Transverse colon (tissue), 3 donors: ENCODE results near the gene MMP23B.

Experiments used
- CTCF ChIP-seq, 5 experiments: fragments of 200-600 bp in 3 of 5; fragments of 450-650 bp in 2 of 5; sonication (generic) in 3 of 5; IDR thresholded peaks; 1 replicate in 2 of 5; 2 replicates in 3 of 5; pipeline ENCODE4 v1.5.1; 2016 to 2017; ENCODE audit warnings: antibody characterized with exemption in 5 of 5, inconsistent platforms in 3 of 5, mild to moderate bottlenecking in 2 of 5, moderate library complexity in 1 of 5
- POLR2A ChIP-seq: fragments of 450-650 bp; IDR thresholded peaks from one replicate; pipeline ENCODE4 v1.6.1; 2016; ENCODE audit warnings: antibody characterized with exemption, mild to moderate bottlenecking, moderate library complexity

- TF ChIP-seq CTCF (IDR thresholded peaks at IDR 0.05) (no peak), POLR2A (no peak)
Observed at GRCh38 chr1:1627829-1628753, 3.9 kb upstream of the MMP23B start.
